ENCODE measurements around the gene RSPO4.
A peak's percentile ranks its signal among the peaks of the same experiment; 100 is the strongest.

Gene RSPO4

GRCh38 chr20:1022871-1023270, 20.8 kb upstream of the RSPO4 start:
- no peak for DNase-seq (ENCODE audit: low read depth)
- no peak overlapping the region for H3K4me3 ChIP-seq (ENCODE audit: low read depth, low read length)
- TF ChIP-seq MAX (IDR thresholded peaks at IDR 0.05; ENCODE audit: low read depth, low read length) (no peak), MYC (IDR thresholded peaks at IDR 0.05; ENCODE audit: low read depth, low read length) (no peak)

GRCh38 chr20:1020614-1021013, 18.5 kb upstream of the RSPO4 start:
- H3K4me3 ChIP-seq (ENCODE audit: low read depth, low read length) = no peak overlapping the region
- no peak for DNase-seq (ENCODE audit: low read depth)
- no peak for TF ChIP-seq MYC (IDR thresholded peaks at IDR 0.05; ENCODE audit: low read depth, low read length)
- TF ChIP-seq MAX (IDR thresholded peaks at IDR 0.05; ENCODE audit: low read depth, low read length) = no peak
- TF ChIP-seq POLR2A (IDR thresholded peaks at IDR 0.05; ENCODE audit: extremely low read depth, insufficient read length) = no peak
- TF ChIP-seq CTCF (IDR thresholded peaks at IDR 0.05; ENCODE audit: low read depth, low read length) = no peak

- TF ChIP-seq POLR2A (IDR thresholded peaks at IDR 0.05; ENCODE audit: extremely low read depth, insufficient read length) (no peak), CTCF (IDR thresholded peaks at IDR 0.05; ENCODE audit: low read depth, low read length) (no peak), MAX (IDR thresholded peaks at IDR 0.05; ENCODE audit: low read depth, low read length) (no peak), MYC (IDR thresholded peaks at IDR 0.05; ENCODE audit: low read depth, low read length) (no peak)
- DNase-seq (ENCODE audit: low read depth) = no peak
- no peak overlapping the region for H3K4me3 ChIP-seq (ENCODE audit: low read depth, low read length)
Observed at GRCh38 chr20:1019344-1019743, 17.2 kb upstream of the RSPO4 start.

GRCh38 chr20:1017677-1018076, 15.6 kb upstream of the RSPO4 start:
- DNase-seq (ENCODE audit: low read depth) = no peak
- H3K4me3 ChIP-seq (ENCODE audit: low read depth, low read length) = no peak overlapping the region
- TF ChIP-seq MYC (IDR thresholded peaks at IDR 0.05; ENCODE audit: low read depth, low read length) (no peak), MAX (IDR thresholded peaks at IDR 0.05; ENCODE audit: low read depth, low read length) (no peak), CTCF (IDR thresholded peaks at IDR 0.05; ENCODE audit: low read depth, low read length) (no peak), POLR2A (IDR thresholded peaks at IDR 0.05; ENCODE audit: extremely low read depth, insufficient read length) (no peak)

- TF ChIP-seq MAX (IDR thresholded peaks at IDR 0.05; ENCODE audit: low read depth, low read length) (no peak), CTCF (IDR thresholded peaks at IDR 0.05; ENCODE audit: low read depth, low read length) (no peak), MYC (IDR thresholded peaks at IDR 0.05; ENCODE audit: low read depth, low read length) (no peak), POLR2A (IDR thresholded peaks at IDR 0.05; ENCODE audit: extremely low read depth, insufficient read length) (no peak)
- DNase-seq (ENCODE audit: low read depth) = peak; percentile 36
Observed at GRCh38 chr20:1015181-1015580, 13.1 kb upstream of the RSPO4 start.

GRCh38 chr20:1014471-1014870, 12.4 kb upstream of the RSPO4 start:
- no peak for DNase-seq (ENCODE audit: low read depth)
- H3K4me3 ChIP-seq (ENCODE audit: low read depth, low read length) = no peak overlapping the region
- TF ChIP-seq MAX (IDR thresholded peaks at IDR 0.05; ENCODE audit: low read depth, low read length) (no peak), CTCF (IDR thresholded peaks at IDR 0.05; ENCODE audit: low read depth, low read length) (no peak), POLR2A (IDR thresholded peaks at IDR 0.05; ENCODE audit: extremely low read depth, insufficient read length) (no peak), MYC (IDR thresholded peaks at IDR 0.05; ENCODE audit: low read depth, low read length) (no peak)

More at GRCh38 chr20:1015181-1015580, 13.1 kb upstream of the RSPO4 start:
- no peak overlapping the region for H3K4me3 ChIP-seq (ENCODE audit: low read depth, low read length)
